Dermis blood vessel endothelial cell (primary cell): ENCODE data around the gene FCRLB. TPM values are rescaled to one million over a fixed set of nuclear protein-coding genes. Genes with fewer than 3 reads are reported as not detected.
"Not testable (repeated sequence)": the region's sequence is repeated elsewhere in the genome, so short reads cannot be mapped to it uniquely, and the experiment has no call there.

ENCODE experiments used
- DNase-seq: peaks from one replicate; pipeline ENCODE4 v3.0.0; 2010
- total RNA-seq: library from RNA; depleted of rRNA; stranded (reverse); fragments of >200 nt; gene quantifications from 2 replicates; pipeline ENCODE4 v1.2.3, GENCODE V29; 2014

The FCRLB gene
- total RNA-seq, 1 donor from 2014 or later: 0.51 TPM

DNA sequence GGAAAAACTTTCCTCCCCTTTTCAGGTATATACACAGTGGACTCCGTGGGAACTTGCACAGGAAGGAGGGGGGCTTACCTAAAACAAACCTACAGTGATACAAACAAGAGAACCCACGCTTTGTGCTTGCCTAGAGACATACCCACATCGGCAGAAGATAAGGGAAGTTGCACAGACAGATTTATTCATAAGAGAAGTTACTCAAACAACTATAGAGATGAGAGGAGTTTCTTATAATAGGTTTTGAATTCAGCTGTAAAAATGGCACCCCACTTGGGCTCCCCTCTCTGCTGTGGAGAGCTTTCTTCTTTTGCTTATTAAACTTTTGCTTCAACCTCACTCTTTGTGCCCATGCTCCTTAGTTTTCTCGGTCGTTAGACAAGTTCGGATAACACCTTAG lies 26.5 kb downstream of the FCRLB start:
- DNase-seq: no peak

GRCh38 chr1:161749509-161750407 lies 28.4 kb downstream of the FCRLB start, which contains the start of gene DUSP12:
TSS of gene DUSP12 (plus strand) at chr1:161749786. CDS start at chr1:161749802, 16 bp downstream.
- peak; percentile 98 for DNase-seq

DNA sequence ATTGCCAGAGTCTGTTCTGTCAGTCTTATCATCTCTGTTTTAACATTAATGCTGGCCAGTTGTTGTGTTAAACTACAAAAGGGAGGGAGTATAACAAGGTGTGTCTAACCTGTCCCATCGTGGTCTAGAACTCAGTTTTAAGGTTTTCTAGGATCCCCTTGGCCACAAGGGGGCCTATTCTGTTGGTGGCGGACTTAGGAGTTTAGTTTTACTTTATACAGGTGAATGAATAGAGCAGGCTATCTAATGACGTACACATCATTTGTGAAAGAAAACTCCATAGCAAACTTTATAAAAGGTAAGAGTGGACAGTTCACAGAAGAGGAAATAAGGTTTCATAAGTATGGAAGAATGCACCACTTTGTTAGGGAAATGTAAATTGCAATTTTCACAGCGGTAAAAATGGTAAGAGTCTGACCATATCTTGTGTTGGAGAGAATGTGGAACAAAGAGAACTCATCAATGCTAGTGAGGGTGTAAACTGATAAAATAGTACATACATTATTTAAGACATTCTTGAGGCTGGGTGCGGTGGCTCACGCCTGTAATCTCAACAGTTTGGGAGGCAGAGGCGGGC lies 42.3 kb downstream of the FCRLB start:
- DNase-seq: peak; percentile 54

DNA sequence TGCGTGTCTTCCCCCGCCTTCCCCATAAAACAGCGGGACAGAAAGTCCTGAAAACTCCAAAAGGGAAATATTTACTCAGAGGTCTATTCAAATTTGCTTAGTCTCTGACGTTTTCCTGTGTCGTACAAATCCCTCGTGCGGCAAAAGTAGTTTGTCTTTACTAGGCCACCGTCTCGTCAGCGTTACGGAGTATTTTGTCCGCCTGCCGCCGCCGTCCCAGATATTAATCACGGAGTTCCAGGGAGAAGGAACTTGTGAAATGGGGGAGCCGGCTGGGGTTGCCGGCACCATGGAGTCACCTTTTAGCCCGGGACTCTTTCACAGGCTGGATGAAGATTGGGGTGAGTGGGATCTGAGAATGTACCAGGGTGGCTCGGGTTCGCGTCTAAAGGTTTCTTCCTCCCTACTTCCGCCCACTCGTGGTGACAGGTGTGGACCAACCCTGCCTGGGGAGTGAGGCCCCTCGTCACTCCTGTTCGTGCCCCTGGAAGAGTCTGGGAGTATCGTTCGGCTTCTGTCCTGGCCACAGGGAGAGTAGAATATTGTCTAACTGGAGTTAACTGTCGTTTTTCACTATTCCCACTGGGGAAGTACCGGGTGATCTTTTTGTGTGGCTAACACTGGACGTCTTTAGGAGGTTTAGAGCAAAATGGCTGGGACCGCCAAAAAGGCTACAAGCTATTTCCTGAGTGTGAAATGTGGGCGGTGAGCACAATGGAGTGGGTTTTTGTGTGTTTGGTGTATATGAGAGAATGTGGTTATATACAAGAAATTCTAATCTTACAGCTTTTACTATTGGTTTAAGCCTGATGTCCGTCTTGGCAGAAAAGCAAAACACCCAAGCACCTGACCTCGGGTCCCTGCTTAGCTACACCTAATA lies 45.0 kb downstream of the FCRLB start, which contains the start of gene ATF6:
TSS of gene ATF6 (plus strand) at position 219 of the 880 bp plus-strand sequence. CDS start at position 260, 41 bp downstream.
- peak; percentile 97 for DNase-seq

- no peak for DNase-seq
These were observed 47.1 kb downstream of the FCRLB start for GRCh38 chr1:161768461-161768860.

DNA sequence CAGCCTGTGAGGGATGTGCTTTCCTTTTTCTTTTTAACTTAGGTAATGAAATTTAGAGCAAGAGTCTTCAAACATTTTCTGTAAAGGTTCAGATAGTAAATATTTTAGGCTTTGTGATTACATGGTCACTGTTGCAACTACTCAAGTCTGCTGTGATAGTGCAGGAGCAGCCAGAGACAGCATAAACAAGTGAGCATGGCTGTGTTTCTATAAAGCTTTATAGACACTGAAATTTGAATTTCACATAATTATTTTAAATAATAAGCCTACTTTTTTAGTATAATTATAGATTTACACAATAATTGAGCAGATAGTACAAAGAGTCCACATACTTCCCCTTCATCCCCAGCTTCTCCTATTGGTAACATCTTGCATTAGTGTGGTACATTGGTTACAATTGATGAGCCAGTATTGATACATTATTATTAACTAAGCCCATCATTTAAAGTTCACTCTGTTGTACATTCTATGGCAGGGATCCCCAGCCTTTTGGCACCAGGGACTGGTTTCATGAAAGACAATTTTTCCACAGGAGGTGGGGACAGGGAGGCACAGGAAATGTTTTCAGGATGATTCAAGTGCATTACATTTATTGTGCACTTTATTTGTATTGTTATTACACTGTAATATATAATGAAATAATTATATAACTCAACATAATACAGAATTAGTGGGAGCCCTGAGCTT lies 47.8 kb downstream of the FCRLB start:
- DNase-seq: peak; percentile 72

DNA sequence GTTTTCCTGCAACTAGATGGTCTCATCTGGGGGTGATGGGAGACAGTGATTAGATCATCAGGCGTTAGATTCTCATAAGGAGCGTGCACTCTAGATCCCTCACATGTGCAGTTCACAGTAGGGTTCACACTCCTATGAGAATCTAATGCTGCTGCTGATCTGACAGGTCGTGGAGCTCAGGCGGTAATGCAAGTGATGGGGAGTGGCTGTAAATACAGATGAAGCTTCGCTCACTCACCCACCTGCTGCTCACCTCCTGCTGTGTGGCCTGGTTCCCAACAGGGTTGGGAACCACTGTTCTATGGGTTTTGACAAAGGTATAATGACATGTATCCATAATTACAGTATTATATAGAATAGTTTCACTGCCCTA lies 48.3 kb downstream of the FCRLB start:
- DNase-seq: not testable (repeated sequence)

DNA sequence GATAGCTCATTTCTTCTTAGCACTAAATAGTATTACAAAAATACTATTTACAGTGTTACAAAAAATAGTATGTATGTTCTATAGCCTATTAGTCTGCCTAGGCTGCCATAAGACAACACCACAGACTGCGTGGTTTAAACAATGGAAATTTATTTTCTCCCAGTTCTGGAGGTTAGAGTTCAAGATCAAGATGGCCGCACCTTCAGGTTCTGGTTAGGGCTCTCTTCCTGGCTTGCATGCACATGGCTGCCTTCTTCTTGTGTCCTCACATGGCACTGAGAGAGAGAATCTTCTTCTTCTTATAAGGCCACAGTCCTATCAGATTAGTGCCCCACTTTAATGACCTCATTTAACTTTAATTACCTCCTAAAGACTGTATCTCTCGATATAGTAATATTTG lies 48.9 kb downstream of the FCRLB start:
- no peak for DNase-seq

DNA sequence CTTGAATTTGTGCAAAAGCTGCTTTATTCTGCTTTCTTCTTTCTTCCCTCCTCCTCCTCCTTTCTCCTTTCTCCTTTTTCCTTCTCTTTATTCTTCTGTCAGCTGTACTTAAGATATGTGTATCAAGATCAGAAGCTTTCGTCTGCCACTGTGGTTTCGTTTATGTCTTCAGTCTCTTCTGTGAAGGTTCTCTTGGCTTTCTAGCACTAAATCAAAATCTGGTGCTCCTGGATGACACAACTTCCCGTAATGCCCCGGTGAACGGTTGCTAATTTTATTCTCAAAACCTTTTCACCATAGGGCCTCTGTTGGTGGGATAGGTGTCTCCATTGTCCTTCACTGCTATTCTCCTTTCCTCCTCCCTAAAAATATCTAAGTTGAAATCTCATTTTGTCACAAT lies 49.8 kb downstream of the FCRLB start:
- DNase-seq: no peak

DNA sequence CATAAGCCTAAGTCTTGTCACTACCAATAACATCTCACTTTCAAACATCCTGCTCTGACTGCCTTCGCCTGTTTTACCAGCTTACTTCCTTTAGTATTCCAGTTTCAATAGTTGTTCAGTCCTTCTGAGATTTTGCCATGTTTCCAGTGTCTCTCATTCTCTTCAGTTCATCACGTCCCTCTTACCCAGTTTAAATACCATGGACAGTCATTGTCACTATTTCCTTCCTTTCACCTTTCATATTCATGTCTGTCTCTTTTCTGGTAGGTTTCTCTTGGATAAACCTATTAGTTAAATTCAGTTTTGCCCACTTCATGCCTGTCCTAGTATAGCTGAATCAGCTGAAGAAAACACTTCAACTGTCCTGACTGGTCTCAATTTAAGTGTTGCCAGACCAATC lies 50.6 kb downstream of the FCRLB start:
- peak; percentile 26 for DNase-seq

GRCh38 chr1:161772397-161772796 lies 51.1 kb downstream of the FCRLB start:
- peak; percentile 49 for DNase-seq

- no peak for DNase-seq
These were observed 52.4 kb downstream of the FCRLB start for GRCh38 chr1:161773791-161774190.

DNA sequence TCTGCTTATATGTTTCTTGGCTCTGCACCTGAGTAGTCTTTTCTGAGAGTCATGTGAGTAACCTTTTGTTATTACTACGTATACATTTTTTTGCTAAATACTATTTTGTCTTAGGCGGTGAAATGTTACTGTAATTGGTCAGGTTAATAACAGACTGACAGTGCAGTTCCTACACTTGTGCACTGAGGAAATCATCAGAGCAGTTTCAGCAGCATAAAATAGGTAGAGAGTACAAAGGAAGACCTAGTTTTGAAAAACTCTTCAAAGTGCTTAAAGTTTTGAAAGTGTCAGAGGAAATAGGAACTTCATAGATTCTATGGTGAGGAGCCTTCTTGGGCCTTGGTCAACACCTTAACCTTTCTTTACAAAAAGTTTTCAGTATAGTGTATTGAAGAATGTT lies 55.9 kb downstream of the FCRLB start:
- DNase-seq: no peak

Other genes starting within 250 kb of the FCRLB start
- gene FCGR2A, start 216.1 kb upstream of the FCRLB start, total RNA-seq: 0.37 and 0.85 TPM in 2 replicates
- 0.17 and 0.42 TPM in 2 replicates for gene HSPA6, start 197.0 kb upstream of the FCRLB start, total RNA-seq
- not detected in 2 replicates for gene FCGR3A, start 171.7 kb upstream of the FCRLB start, total RNA-seq
- gene FCGR3B, start 90.4 kb upstream of the FCRLB start, total RNA-seq: not detected in 2 replicates
- gene FCGR2B, start 58.4 kb upstream of the FCRLB start, total RNA-seq: not detected in 2 replicates
- gene FCRLA, start 14.3 kb upstream of the FCRLB start, total RNA-seq: 0.17 TPM in 1 of 2 replicates, not detected in the other
- 25.4 and 41.0 TPM in 2 replicates for gene DUSP12, start 28.2 kb downstream of the FCRLB start, total RNA-seq
- 65.0 and 73.6 TPM in 2 replicates for gene ATF6, start 44.8 kb downstream of the FCRLB start, total RNA-seq